Endometrium (tissue), 2 donors: ENCODE results near the gene C13orf46.

ENCODE experiments used
- FAIRE-seq: peaks from 2 replicates; lab custom pipeline; 2012; peaks lifted over from hg19 to GRCh38; lab: Jason Lieb, UNC
- donor health status: control.
- donor health status: control.

C13orf46 gene

DNA sequence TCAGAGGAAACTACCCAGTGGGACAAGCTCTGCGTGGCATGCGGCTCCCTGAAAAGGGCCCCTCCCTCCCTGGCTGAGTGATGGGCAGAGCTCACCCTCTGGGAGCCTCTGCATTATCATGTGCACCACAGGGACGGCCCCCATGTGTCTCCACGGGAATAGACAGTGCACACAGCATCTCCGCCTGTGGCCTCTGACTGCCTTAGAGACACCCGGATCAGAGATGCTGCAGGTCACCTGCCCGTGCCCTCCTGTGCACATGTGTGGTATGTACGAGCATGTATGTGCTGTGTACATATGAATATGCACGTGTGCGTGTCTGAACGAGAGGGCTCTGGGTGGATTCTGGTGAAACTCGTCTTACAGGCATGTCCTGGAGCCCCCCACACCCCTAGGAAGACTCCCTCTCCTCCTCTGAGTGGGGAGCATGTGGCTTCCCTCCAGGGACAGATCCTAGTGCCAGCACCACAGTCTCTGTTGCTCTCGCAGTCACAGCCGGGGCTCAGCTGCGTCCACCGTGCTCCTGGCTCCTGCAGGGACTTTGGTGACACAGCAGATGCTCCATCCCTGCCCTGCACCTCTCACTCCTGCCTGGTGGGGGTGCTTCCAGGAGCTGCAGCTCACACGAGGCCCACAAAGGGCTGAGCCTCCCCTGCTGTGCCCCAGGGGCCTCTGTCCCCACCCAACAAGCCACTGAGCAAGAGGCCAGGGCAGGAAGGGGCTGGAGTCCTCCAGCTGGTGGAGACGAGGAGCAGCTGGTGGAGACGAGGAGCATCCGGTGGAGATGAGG lies 19.6 kb downstream of the C13orf46 start:
- FAIRE-seq: no peak

DNA sequence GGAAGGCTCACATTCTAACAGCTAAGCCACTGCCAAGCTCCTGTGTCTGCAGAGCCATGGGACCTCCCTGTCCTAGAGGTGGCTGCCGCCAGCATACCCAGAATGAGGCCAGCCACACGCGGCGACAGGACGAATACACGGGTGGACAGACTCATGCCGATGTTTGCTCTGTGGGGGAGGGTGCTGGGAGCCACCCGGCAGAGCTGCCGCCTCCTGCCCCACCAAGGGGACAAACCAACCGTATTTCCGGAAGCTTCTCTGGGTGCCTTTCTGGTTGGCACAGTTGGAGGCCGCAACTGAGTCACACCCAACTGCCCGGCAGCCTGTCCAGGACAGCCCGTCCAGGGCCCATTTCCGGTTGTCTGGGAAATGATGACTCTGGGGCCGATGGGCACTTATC lies 20.3 kb downstream of the C13orf46 start:
- FAIRE-seq: no peak

GRCh38 chr13:113952983-113953520 lies 20.8 kb downstream of the C13orf46 start:
- no peak for FAIRE-seq

- no peak for FAIRE-seq
Observed at GRCh38 chr13:113952151-113952982, 21.5 kb downstream of the C13orf46 start.

DNA sequence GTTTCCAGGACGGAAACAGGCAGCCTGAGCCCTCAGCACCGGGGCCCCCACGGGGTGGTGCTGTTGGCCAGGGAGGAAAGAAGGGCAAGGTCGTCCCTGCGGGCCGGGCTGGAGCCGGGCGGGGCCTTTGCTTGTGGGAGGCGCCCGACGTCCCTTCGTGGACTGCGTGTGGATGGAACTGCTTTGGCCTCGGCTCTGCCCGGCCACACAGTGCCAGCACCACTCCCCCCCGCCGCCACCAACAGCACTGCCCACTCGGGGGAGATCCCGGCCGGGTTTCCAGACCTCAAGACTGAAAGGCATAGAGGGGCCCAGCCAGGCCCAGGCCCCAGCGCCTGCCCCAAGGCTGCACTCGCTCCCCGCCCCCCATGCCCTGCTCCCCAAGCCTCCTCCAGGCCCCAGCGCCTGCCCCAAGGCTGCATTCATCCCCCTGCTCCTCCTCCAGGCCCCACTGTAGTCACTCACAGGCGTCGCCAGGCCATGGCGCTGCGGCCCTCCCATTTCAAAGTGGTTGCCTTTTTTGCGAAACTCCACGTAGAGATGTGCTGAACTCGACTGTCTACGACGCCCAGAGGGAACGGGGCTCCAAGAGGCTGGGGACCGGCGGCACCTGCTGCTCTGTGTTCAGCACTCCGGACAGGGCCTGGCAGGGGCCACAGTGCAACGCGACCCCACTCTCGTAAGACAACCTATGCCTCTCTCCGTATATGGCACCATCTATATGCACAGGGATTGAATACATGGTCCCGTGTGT lies 22.5 kb downstream of the C13orf46 start:
- no peak for FAIRE-seq

DNA sequence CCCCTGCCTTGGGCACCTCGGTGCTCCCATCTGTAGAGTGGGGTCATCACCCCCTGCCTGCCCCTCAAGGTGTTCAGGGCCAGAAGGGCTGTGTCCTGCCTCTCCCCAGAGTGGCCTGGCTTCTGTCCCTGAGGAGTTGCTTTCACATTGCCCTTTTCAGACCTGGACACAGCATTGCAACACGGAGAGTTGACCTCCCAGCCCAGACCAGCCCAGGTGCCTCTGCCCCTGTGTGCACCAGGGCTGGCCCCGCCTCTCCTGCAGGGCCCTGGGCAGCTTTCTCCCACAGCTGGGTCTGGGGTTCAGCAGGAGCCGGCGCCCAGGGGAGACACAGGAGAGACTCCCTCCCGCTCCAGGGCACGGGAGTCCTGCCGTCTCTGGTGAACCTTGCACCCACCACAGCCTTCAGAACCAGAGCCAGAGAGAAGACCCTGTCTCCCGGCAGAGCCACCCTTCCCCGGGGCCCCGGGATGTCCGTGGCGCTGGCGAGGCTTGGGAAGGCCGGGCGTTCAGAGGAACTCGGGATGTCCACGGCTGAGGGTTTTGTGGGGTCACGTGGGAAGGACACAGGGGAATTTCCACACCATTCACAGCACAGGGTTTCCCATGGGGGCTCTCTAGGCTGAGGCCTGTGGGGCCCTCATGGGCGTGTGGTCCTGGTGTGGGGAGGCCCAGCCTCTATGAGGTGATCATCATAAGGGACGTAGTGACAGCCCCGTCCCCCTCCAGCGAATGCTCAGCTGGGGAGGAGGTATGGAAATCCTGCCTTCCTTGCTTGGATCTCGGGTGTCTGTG lies 23.2 kb downstream of the C13orf46 start:
- FAIRE-seq: no peak

- FAIRE-seq: no peak
Observed at GRCh38 chr13:113949546-113949945, 24.3 kb downstream of the C13orf46 start.

DNA sequence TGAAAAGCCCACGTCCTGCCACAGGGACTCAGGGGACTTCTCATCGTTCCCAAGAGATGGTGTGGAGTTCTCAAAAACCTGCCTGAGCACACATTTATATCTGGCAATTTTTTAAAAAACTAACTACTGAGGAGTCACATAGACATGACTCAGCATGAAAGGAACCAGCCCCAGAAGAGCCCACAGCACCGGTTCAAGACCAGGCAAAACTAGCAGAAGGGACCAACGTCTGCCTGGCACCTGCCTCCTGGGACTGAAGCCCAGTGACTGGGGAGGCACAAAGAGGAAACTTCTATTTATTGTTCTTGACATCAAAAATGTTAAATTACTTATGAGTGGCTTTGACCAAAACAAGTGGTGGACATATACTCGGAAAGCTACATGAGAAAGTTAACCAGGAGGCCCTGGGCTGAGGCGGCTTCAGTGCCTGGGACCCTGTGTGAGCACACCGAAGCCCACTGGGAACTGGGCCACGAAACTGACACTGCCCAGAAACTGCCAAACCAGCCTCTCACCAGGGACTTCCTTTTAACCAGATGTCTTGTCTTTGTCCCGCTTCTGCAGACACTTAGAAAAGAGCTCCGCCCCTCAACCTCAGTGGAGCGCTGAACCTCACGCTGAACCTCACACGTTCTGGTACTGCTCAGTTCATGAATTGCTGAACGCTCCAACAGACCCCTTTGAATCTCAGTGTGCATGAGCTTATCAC lies 25.7 kb downstream of the C13orf46 start:
- FAIRE-seq: no peak

DNA sequence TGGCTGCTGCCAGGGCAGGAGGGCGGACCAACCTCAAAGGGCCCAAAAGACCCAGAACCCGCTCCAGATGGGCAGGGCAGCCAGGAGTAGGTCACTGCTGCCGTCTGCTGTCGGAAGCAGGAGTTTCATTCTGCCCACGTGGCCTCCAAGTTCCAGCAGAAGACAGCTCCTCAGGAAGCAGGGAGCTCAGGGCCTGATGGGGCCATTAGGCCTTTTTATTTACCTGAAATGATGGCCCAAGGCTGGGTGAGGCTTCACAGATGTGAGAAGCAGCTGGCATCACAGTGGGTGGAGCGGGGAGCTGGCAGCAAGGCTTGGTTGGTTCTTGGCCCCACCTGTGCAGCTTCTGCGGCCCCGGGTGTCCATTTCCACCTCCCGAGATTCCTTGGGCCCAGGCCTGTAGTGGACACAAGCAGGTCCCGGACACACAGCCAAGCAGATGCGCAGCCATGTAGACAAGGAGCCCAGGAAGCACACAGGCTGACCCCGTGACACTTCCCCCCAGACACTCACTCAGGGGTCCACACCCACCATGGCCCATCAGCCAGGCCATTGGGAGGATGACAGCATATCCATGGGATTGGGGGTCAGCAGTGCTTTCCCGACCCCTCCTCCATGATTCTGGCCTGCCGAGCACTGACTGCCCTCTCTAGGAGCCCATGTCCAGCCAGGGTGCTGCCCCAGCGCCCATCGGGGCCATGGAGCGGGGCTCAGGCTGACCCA lies 26.4 kb downstream of the C13orf46 start:
- no peak for FAIRE-seq

GRCh38 chr13:113946409-113947181 lies 27.3 kb downstream of the C13orf46 start:
- no peak for FAIRE-seq

DNA sequence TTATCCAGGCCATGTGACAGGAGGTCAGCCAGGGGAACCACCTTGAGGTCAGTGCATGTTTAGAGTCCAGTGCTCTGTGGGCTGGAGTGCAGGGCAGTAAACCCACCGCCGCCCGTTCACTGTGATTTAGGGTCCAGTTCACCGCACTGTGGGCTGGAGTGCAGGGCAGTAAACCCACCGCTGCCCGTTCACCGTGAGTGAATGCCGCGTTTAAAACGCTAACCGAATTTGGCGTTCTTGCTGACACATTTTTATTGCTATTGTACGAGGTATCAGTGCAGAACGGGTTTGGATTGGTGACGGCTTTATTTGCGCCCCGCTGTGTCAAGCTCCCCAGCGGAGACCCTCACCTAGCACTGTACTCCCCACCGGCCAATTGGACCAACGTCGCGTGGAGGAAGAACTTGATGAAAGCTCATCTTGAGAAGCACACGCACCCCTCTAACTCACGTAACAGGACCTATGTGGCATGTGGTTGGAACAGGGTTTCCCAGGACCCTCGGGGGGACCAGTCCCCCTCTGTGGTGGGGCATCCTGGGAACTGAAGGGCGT lies 27.9 kb downstream of the C13orf46 start:
- FAIRE-seq: no peak

DNA sequence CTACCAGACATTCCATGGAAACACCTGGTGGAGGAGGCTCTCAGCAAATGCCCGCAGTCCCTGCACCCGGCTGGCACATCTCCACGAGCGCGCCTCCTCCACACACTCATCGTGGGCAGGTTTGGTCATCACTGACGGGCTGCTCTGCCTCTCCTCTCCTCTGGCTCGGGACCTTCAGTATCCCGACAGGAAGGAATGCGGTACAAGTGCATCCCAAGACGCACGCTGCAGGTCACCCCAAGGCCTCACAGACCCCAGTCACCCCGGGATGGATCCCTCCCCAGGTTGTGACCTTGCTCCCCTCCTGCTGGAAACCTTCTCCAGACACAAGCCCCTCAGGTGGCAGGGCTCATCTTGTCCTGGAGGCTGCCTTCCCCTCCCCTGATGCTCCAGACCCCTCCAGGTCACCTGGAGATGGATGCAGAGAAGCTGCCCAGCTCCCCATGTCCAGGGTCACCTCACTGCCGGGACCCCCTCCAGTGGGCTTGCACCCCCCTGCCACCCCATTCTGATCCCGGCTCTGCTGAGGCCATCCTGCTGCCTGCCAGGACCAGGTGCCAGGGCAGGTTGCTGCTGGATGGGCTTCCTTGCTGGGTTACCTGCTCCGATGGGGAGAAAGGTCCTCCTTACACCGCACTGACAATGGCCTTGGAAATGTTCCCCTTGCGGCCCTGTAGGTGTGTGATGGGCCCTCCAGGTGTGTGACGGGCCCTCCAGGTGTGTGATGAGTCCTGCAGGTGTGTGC lies 29.9 kb downstream of the C13orf46 start:
- no peak for FAIRE-seq

- FAIRE-seq: no peak
Observed at GRCh38 chr13:113942591-113943103, 31.2 kb downstream of the C13orf46 start.

GRCh38 chr13:113941571-113942191 lies 32.2 kb downstream of the C13orf46 start:
- no peak for FAIRE-seq

GRCh38 chr13:113939944-113940297 lies 34.0 kb downstream of the C13orf46 start:
- no peak for FAIRE-seq

DNA sequence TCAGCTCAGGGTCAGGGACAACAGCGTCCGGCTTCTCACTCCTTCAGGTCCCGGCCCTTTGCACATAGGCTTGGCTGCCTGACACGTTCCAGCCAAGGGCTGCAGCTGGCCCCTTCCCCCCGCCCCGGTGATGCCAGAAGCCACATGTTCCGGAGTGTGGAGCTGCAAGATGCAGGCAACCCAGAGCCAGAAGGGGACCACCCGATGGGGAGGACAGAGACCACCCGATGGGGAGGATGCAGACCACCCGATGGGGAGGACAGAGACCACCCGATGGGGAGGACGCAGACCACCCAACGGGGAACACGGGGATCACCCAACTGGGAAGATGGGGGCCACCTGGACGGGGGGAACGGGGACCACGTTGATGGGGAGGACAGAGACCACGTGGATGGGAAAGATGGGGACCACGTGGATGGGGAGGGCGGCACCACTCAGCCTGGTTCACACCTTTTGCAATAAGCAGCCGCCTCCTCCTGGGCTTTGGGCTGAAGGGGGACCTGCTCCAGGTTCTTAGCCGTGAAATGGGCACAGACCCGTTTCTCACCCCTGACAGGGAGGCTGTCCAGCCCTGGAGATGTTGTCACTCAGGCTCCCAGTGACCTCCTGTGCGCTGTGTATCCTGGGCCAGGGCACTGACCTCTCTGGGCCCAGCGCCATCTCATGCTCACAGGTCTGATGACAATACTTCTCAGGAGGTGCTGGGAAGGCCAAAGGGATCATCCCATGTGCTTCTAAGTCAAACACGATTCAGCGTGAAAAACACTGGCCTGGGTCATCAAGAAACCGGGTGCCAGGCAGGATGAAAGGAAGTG lies 34.5 kb downstream of the C13orf46 start:
- no peak for FAIRE-seq

DNA sequence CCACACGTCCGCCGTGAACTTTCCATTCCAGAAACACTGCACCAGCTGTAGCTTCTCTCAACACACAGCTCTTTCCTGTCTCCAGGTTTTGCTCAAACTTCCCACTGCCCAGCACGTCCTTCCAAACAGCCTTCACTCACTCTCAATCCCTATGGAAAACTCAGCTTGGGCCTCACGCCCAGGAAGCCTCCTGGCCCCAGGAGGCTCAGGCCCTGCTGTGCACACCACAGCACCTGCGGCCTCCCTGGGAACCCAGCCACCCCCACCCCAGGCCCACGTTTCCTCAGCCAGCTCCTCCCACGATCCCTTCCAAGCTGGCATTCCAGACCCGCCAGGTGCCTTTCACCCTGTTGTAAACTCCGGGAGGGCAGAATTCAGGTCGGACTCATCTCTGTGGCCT lies 35.2 kb downstream of the C13orf46 start:
- no peak for FAIRE-seq
